ENCODE measurements around the gene GNG12. TPM values are rescaled to one million over a fixed set of nuclear protein-coding genes. Genes with fewer than 3 reads are reported as not detected.

The GNG12 gene
- total and polyA plus RNA-seq, 2 donors (not counting 1 experiment from before 2014, with no cell fraction given): not detected

DNA sequence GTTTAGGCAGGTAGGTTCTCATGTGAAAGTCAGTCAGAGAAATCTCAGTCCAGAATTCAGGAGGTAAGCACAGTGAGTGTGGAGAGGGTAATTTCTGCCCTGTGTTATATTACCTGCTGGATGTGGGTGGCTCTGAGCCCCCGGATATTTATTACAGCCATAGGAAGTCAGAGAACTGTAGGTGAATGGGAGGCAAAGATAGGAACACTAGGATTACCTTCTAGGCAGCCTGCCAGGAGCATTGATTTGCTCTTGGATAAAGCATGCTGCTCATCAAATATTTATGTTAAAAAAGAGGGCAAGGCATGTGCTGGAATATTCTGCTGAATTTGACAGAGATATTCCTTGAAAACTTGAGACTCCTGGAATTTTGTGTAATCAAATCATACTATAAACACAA is 8.5 kb downstream of the GNG12 start:
- no peaks in the 10 kb centered on the region for H3K36me3 ChIP-seq (replicated peaks in 1 of 2; ENCODE audit: control extremely low read depth in 1 of 2, control insufficient read depth in 1 of 2, extremely low read depth in 1 of 2, insufficient read depth in 2 of 2, low read length in 1 of 2)
- WGBS (ENCODE audit: insufficient coverage): 100% methylated on average over 1 of the region's 1 CpG
- no peak overlapping the region for H2AFZ ChIP-seq (ENCODE audit: insufficient read depth, low read depth, low read length, poor library complexity, severe bottlenecking)
- H3K27ac Mint-ChIP-seq: no peak overlapping the region
- ChIA-PET POLR2A (no interaction called here), CTCF (no interaction called here)
- no peaks in the 10 kb centered on the region for H3K4me1 Mint-ChIP-seq
- no peak overlapping the region for H3K4me2 ChIP-seq (replicated peaks; ENCODE audit: low read depth, low read length, poor library complexity, severe bottlenecking)
- H3K9ac ChIP-seq (ENCODE audit: low read length): no peak overlapping the region
- no peaks in the 10 kb centered on the region for H3K79me2 ChIP-seq (ENCODE audit: control insufficient read depth, insufficient read depth, low read length)
- no peak overlapping the region for H3K4me3 ChIP-seq (ENCODE audit: control extremely low read depth in 1 of 5, extremely low read depth in 1 of 5, insufficient read depth in 1 of 5, low read depth in 2 of 5, low read length in 4 of 5)
- H3K9me3 Mint-ChIP-seq (ENCODE audit: insufficient read depth): no peaks in the 10 kb centered on the region
- ATAC-seq (ENCODE audit: low read depth): no peak
- intact Hi-C loops (cut with micrococcal nuclease): no loop called here
- H3K4me1 ChIP-seq (ENCODE audit: control insufficient read depth in 2 of 2, insufficient read depth in 2 of 2, low read length in 2 of 2): no peaks in the 10 kb centered on the region
- TF ChIP-seq, protein P1, sequence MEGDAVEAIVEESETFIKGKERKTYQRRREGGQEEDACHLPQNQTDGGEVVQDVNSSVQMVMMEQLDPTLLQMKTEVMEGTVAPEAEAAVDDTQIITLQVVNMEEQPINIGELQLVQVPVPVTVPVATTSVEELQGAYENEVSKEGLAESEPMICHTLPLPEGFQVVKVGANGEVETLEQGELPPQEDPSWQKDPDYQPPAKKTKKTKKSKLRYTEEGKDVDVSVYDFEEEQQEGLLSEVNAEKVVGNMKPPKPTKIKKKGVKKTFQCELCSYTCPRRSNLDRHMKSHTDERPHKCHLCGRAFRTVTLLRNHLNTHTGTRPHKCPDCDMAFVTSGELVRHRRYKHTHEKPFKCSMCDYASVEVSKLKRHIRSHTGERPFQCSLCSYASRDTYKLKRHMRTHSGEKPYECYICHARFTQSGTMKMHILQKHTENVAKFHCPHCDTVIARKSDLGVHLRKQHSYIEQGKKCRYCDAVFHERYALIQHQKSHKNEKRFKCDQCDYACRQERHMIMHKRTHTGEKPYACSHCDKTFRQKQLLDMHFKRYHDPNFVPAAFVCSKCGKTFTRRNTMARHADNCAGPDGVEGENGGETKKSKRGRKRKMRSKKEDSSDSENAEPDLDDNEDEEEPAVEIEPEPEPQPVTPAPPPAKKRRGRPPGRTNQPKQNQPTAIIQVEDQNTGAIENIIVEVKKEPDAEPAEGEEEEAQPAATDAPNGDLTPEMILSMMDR (IDR thresholded peaks at IDR 0.05): no peak
- TF ChIP-seq EZH2 (IDR thresholded peaks at IDR 0.05; ENCODE audit: borderline replicate concordance, insufficient read depth, low read depth, low read length, poor library complexity, severe bottlenecking): no peak
- peaks cover 24% of the 10 kb centered on the region for H3K27me3 Mint-ChIP-seq
- no peaks in the 10 kb centered on the region for H4K20me1 ChIP-seq (ENCODE audit: control insufficient read depth, insufficient read depth, low read length, poor library complexity, severe bottlenecking)
- H3K27me3 ChIP-seq (replicated peaks in 1 of 4; ENCODE audit: control extremely low read depth in 1 of 4, control insufficient read depth in 3 of 4, insufficient read depth in 4 of 4, low read length in 3 of 4): peaks cover 0 to 2% (median 0%) of the 10 kb centered on the region in 4 experiments
- no peaks in the 10 kb centered on the region for H3K9me3 ChIP-seq (ENCODE audit: control extremely low read depth in 1 of 3, control insufficient read depth in 2 of 3, insufficient read depth in 1 of 3, low read length in 2 of 3)
- H3K4me3 Mint-ChIP-seq: no peak overlapping the region
- DNase-seq: no peak
- H3K27ac ChIP-seq (ENCODE audit: low read length in 2 of 2): no peak overlapping the region

GRCh38 chr1:67823615-67824014 is 9.7 kb downstream of the GNG12 start:
- POLR2A ChIA-PET: no interaction called here
- DNase-seq (no peak), ATAC-seq (ENCODE audit: low read depth) (no peak)
- Histone ChIP-seq H3K4me2 (replicated peaks; ENCODE audit: low read depth, low read length, poor library complexity, severe bottlenecking) (no peak overlapping the region), H3K4me1 (ENCODE audit: control insufficient read depth in 2 of 2, insufficient read depth in 2 of 2, low read length in 2 of 2) (no peaks in the 10 kb centered on the region), H3K9ac (ENCODE audit: low read length) (no peak overlapping the region), H3K9me3 (ENCODE audit: control extremely low read depth in 1 of 3, control insufficient read depth in 2 of 3, insufficient read depth in 1 of 3, low read length in 2 of 3) (no peaks in the 10 kb centered on the region), H4K20me1 (ENCODE audit: control insufficient read depth, insufficient read depth, low read length, poor library complexity, severe bottlenecking) (no peaks in the 10 kb centered on the region), H3K79me2 (ENCODE audit: control insufficient read depth, insufficient read depth, low read length) (no peaks in the 10 kb centered on the region), H3K27ac (ENCODE audit: low read length in 2 of 2) (no peak overlapping the region), H3K4me3 (ENCODE audit: control extremely low read depth in 1 of 5, extremely low read depth in 1 of 5, insufficient read depth in 1 of 5, low read depth in 2 of 5, low read length in 4 of 5) (no peak overlapping the region), H3K27me3 (replicated peaks in 1 of 4; ENCODE audit: control extremely low read depth in 1 of 4, control insufficient read depth in 3 of 4, insufficient read depth in 4 of 4, low read length in 3 of 4) (peaks cover 0 to 2% (median 0%) of the 10 kb centered on the region in 4 experiments), H2AFZ (ENCODE audit: insufficient read depth, low read depth, low read length, poor library complexity, severe bottlenecking) (no peak overlapping the region), H3K36me3 (replicated peaks in 1 of 2; ENCODE audit: control extremely low read depth in 1 of 2, control insufficient read depth in 1 of 2, extremely low read depth in 1 of 2, insufficient read depth in 2 of 2, low read length in 1 of 2) (no peaks in the 10 kb centered on the region)
- CTCF ChIA-PET: no interaction called here
- 100% methylated on average over 3 of the region's 4 CpGs for WGBS (ENCODE audit: insufficient coverage)
- Mint-ChIP-seq H3K9me3 (ENCODE audit: insufficient read depth) (no peaks in the 10 kb centered on the region), H3K4me1 (no peaks in the 10 kb centered on the region), H3K27me3 (peaks cover 22% of the 10 kb centered on the region), H3K27ac (no peak overlapping the region), H3K4me3 (no peak overlapping the region)
- intact Hi-C loops (cut with micrococcal nuclease): no loop called here
- TF ChIP-seq, protein P1 (IDR thresholded peaks at IDR 0.05): no peak
- no peak for TF ChIP-seq EZH2 (IDR thresholded peaks at IDR 0.05; ENCODE audit: borderline replicate concordance, insufficient read depth, low read depth, low read length, poor library complexity, severe bottlenecking)
